ENCODE measurements around the gene TMEM131. TPM values are rescaled to one million over a fixed set of nuclear protein-coding genes. Genes with fewer than 3 reads are reported as not detected.

TMEM131 gene
- total and polyA plus RNA-seq, 7 donors = 4.8 to 37.5 (median 24.3) TPM

- H3K27me3 ChIP-seq = no peaks in the 10 kb centered on the region
- H3K4me3 ChIP-seq = peak overlapping the region; percentile 57 to 96 (median 86)
- WGBS, 2 donors = 1 to 12% methylated on average over 4 of the region's 4 CpGs
- H3K4me1 ChIP-seq = peaks cover 0 to 39% (median 26%) of the 10 kb centered on the region in 4 donors
- intact Hi-C loops (cut with DNase I) = loop anchor here (2.0 to 10.0 kb wide), 4 partner anchors 60 to 610 kb away; partner anchors contain the start of genes COA5 and UNC50
- TF ChIP-seq CTCF (IDR thresholded peaks at IDR 0.05) = no peak
- TF ChIP-seq EP300 (IDR thresholded peaks at IDR 0.05) = no peak
- TF ChIP-seq POLR2A (IDR thresholded peaks at IDR 0.05) = no peak
- TF ChIP-seq POLR2AphosphoS5 (IDR thresholded peaks at IDR 0.05) = no peak
- no peaks in the 10 kb centered on the region for H3K36me3 ChIP-seq
- peak overlapping the region; percentile 87 to 98 (median 95) for H3K27ac ChIP-seq
- H3K9me3 ChIP-seq = no peaks in the 10 kb centered on the region
- no peak for DNase-seq
These were observed 1.3 kb downstream of the TMEM131 start for GRCh38 chr2:97994476-97994875.

- Histone ChIP-seq H3K4me3 (peak overlapping the region in 3 of 4 donors; percentile 57 to 96 (median 94)), H3K27ac (peak overlapping the region in 1 of 4 donors; percentile 93), H3K27me3 (no peaks in the 10 kb centered on the region), H3K9me3 (no peaks in the 10 kb centered on the region), H3K36me3 (no peaks in the 10 kb centered on the region), H3K4me1 (peaks cover 0 to 39% (median 26%) of the 10 kb centered on the region in 4 donors)
- intact Hi-C loops (cut with DNase I) = loop anchor here (2.0 to 10.0 kb wide), 4 partner anchors 59 to 611 kb away; partner anchors contain the start of genes COA5 and UNC50
- 15 to 47% methylated on average over 6 of the region's 6 CpGs for WGBS, 2 donors
- DNase-seq = no peak
- TF ChIP-seq CTCF (IDR thresholded peaks at IDR 0.05) = no peak
- TF ChIP-seq POLR2A (IDR thresholded peaks at IDR 0.05) = no peak
- TF ChIP-seq EP300 (IDR thresholded peaks at IDR 0.05) = no peak
- TF ChIP-seq POLR2AphosphoS5 (IDR thresholded peaks at IDR 0.05) = no peak
These were observed 1.8 kb downstream of the TMEM131 start for GRCh38 chr2:97993926-97994325.

GRCh38 chr2:97992836-97993825 is 2.6 kb downstream of the TMEM131 start:
- peak overlapping the region in 1 of 4 donors; percentile 96 for H3K4me3 ChIP-seq
- H3K4me1 ChIP-seq = peaks cover 0 to 39% (median 26%) of the 10 kb centered on the region in 4 donors
- TF ChIP-seq CTCF (IDR thresholded peaks at IDR 0.05) (no peak), EP300 (IDR thresholded peaks at IDR 0.05) (no peak), POLR2AphosphoS5 (IDR thresholded peaks at IDR 0.05) (no peak), POLR2A (IDR thresholded peaks at IDR 0.05) (no peak)
- intact Hi-C loops (cut with DNase I) = loop anchor here (10.0 kb wide), 2 partner anchors 58 to 612 kb away; partner anchors contain the start of genes COA5 and UNC50
- no peaks in the 10 kb centered on the region for H3K36me3 ChIP-seq
- H3K9me3 ChIP-seq = peaks cover 0 to 2% (median 0%) of the 10 kb centered on the region in 4 donors
- no peak for DNase-seq
- 61 to 71% methylated on average over 3 of the region's 3 CpGs for WGBS, 2 donors
- H3K27me3 ChIP-seq = no peaks in the 10 kb centered on the region
- H3K27ac ChIP-seq = no peak overlapping the region

- no peaks in the 10 kb centered on the region for H3K27me3 ChIP-seq
- H3K36me3 ChIP-seq = no peaks in the 10 kb centered on the region
- H3K27ac ChIP-seq = no peak overlapping the region
- no peak for DNase-seq
- TF ChIP-seq CTCF (IDR thresholded peaks at IDR 0.05) (no peak), EP300 (IDR thresholded peaks at IDR 0.05) (no peak), POLR2A (IDR thresholded peaks at IDR 0.05) (no peak), POLR2AphosphoS5 (IDR thresholded peaks at IDR 0.05) (no peak)
- WGBS, 2 donors = 90 to 92% methylated on average over 7 of the region's 7 CpGs
- peaks cover 0 to 2% (median 0%) of the 10 kb centered on the region in 4 donors for H3K9me3 ChIP-seq
- peaks cover 0 to 42% (median 24%) of the 10 kb centered on the region in 4 donors for H3K4me1 ChIP-seq
- intact Hi-C loops (cut with DNase I) = loop anchor here (10.0 kb wide), 2 partner anchors 56 to 614 kb away; partner anchors contain the start of genes COA5 and UNC50
- no peak overlapping the region for H3K4me3 ChIP-seq
These were observed 4.5 kb downstream of the TMEM131 start for GRCh38 chr2:97991081-97991856.

Measured in sigmoid colon (tissue), 7 donors.